HG03432 (cell line): ENCODE data around the gene THBD.
A peak's percentile ranks its signal among the peaks of the same experiment; 100 is the strongest.

Experiments used
- ATAC-seq: cut with Tn5 transposase; IDR thresholded peaks from one replicate; pipeline ENCODE4 v1.9.1; 2021; ENCODE audit warnings: mild to moderate bottlenecking, moderate library complexity; ENCODE audit not compliant: unreplicated experiment

THBD gene

DNA sequence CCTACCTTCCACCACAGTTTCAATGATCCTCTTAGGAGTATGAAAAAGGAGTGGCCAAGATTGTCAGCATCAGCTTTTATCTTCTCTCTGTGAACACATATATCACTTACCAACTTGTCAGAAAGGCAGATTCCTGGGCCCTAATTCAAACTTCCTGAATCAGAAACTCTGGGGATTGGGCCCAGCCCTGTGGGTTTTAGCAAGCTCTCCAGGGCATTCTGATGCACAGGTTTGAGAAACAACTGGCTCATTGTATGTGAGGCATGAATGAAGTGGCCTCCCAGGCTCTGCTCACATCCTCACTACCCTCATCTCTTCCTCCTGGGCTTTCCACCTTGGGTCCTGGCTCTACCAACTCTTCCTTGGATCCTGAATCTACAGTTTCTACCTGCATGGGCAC, 13.2 kb upstream of the THBD start:
- no peak for ATAC-seq

DNA sequence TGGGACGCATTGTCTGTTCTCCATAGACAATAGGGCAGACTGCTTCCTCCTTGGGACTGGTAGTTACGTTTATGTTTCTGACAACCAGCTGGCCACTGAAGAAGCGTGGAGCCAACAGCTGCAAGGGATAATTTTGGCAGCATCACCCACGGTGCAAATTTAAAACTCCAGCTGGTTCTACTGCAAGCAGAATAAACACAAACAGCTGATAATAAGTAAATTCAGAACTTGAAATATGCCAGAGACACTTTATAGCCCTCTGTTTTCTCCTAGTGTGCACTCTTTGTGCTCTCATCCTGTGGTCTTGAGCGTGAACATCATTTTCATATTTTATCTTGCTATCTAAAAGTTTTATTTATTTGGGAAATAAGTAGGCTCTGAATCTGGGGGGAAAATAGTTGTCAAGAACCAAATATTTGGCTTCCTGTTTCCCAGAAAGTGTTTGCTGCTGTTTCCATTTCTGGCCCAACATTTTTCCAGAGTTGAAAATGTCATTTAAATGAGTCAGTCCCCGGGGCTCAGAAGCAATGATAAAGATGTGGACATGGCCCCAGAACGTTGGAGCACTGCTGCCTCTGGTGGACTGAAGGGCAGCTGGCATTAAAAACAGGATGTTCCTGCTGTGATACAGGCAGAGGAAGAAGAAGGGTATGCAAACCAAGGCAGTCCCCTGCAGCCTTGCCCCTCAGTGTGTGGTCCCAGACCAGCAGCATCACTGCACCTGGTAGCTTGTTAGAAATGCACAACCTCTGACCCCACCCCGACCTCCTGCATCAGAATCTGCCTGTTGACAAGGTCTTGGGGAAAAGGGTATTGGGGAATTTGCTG, 12.5 kb upstream of the THBD start:
- no peak for ATAC-seq

DNA sequence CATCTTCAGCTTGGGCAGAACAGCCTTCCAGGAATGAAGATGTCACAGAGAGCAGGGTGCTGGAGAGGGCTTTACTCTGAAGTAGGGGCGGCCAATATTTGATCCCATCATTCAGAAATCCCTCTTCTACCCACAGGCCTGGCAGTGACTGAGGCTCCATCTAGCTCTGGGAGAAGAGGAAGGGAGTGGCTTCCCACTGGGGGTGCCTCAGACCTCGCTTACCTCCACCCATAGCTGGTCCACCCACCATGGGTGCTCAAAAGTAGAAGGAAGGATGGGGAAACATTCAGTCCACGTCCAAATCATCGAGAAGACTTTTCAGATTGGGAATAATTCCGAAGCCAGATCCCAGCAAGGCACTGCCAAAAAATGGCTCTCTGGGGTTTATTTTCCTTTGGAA, 11.8 kb upstream of the THBD start:
- no peak for ATAC-seq

DNA sequence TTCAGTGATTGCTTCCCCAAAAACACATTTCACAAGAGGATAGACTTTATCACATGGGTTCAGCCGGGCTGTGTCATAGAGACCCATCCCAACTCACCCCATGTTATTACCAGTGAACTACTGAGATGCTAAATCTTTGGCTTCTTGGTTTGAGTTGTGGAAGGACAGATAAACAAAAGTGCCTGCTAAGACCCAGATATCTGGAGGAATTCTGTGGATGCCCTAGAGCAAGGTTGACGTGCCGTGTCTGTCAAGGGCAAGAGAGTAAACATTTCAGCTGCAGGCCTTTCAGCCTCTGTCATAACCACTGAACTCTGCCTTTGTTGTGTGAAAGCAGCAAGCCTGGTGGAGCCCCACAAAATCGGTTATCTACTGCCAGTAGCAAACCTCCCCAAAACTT, 11.2 kb upstream of the THBD start:
- ATAC-seq: no peak

DNA sequence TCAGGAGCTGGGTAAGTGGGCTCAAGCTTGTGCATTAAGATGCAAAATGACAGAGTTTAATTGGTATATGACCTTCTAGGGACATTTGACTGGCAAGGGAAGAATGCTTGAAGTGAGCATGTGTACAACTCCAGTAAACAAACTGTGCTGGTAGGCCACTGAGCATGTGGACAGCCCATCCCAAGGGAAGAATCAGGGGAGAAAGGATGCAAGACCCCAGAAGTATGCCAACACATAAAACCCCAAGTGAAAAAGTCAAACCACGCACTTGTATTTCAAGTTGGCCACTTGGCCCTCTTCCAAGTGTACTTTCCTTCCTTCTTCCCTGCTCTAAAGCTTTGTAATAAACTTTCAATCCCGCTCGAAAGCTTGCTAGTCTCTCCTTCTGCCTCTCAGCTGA, 10.4 kb upstream of the THBD start:
- ATAC-seq: no peak

DNA sequence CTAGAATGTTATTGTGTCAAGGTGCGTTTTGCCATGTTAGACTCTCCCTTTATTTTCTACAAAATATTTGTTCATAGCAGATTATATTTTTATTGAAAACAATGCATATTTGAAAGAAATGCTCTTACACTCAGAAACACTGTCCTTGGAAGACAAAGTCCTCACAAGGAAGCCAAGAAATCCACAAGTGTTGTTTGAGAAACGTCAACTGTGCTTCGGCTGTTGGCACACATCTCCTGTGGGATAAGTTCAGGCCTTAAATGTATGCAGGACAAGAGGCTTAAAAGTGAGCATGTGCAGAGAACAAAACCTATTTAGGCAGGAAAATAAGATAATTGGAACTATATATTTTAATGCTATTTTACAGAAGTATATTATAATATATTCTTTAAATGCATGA, 9.5 kb upstream of the THBD start:
- no peak for ATAC-seq

DNA sequence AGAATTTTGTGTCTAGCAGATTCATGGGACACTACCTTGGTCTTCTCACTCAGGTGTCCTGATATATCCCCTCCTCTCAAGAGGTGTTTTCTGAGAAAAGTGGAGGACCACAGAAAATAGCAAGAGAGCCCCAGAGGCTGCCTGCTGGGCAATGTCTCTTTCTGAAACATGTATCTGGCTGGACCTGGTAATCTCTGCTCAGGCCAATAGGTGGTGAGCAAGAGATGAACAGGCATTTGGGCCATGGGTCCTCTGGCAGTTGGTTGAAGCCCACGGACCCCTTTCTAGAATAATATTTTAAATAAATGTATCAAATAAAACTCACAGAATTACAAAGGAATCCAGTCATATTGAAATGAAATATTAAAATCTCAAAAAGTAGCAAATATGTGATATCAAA, 8.8 kb upstream of the THBD start:
- ATAC-seq: no peak

DNA sequence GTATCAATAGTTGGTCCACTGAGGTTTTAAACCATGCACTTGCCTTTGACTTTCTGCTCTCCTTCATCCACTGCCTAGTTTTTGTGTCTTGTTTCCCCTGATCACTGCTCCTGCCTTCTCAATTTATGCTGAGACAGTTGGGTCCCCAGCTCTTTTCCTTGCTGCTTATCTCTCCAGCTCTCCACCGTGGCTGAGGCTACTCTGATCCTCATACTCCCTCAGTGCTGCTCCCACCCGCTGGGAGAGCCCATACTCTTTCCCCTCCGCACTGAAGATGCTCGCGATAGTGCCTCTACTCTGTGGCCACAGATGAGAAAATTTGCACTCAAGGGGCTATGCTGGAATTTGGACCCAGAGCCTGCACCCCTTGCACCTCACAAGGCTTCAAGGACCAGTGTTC, 3.4 kb upstream of the THBD start:
- ATAC-seq: no peak

DNA sequence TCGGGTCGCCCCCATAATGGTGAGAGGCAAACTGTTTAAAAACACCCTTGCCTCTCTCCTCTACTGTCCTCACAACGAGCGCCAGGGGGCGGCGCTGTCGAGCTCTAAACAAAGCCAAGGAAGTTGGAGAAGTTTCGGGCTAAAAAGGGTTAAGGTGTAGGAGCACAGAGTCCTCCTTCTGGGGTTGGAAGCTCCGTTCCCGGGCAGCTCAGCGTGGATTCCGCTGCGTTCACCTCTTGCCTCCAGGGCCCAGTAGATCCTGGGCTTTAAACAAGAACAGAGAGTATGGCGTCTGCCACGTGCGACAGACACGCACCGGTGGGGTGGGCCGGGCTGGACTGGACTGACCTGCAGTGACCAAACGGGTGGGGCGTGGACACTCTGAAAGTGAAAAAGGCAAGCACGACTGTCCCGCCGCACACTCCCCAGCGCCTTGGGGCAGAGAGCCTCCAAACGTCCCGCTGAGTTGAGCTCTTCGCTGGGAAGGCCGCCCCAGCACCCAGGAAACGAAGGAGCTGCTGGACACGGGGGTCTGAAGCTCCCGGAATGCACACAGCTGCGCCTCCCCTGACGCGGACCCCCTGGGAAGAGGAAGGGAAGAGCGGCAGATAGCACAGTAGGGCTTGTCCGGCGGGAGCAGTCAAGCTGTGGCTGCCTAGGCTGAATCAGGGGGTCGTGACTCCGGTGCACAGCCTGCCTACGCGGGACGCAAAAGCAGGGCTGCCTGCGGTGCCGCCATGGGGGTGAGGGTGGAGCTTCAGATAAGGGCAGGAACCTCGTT, 1.6 kb upstream of the THBD start:
- ATAC-seq: no peak

DNA sequence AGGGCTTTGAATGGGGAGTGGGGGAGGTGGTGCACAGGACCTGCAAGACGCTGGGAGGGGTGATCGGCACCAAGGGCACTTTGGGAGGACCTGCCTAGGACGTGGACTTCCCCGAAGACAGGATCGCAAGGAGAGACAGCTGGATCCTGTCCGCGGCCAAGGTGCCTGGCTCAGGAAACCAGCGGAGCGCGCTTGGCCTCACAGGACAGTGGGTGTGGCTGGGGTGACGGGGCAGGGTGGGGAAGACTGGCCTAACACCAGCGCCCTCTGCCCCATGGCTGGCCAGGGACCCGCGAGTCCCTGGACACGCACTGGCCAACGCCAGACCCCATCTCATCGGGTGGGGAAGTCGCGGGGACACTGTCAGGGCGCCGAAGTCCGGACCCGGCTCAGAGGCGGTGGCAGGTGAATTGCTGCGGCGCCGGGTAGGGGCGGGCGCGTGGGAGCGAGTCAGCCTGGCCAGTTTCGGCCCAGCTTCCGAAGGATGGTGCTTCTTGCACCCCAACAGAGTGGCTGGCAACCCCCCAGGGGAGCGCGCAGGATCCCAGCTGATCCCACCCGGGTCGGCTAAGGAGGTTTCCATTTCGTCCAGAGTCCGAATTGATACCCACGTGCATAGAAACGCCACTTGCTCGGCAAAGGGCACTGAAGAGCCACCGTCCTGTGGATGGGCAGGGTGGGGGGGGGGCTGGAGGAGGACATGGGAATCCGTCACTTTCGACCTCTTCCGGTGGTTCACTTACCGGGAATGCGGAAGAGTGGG, 785 bp upstream of the THBD start:
- no peak for ATAC-seq

DNA sequence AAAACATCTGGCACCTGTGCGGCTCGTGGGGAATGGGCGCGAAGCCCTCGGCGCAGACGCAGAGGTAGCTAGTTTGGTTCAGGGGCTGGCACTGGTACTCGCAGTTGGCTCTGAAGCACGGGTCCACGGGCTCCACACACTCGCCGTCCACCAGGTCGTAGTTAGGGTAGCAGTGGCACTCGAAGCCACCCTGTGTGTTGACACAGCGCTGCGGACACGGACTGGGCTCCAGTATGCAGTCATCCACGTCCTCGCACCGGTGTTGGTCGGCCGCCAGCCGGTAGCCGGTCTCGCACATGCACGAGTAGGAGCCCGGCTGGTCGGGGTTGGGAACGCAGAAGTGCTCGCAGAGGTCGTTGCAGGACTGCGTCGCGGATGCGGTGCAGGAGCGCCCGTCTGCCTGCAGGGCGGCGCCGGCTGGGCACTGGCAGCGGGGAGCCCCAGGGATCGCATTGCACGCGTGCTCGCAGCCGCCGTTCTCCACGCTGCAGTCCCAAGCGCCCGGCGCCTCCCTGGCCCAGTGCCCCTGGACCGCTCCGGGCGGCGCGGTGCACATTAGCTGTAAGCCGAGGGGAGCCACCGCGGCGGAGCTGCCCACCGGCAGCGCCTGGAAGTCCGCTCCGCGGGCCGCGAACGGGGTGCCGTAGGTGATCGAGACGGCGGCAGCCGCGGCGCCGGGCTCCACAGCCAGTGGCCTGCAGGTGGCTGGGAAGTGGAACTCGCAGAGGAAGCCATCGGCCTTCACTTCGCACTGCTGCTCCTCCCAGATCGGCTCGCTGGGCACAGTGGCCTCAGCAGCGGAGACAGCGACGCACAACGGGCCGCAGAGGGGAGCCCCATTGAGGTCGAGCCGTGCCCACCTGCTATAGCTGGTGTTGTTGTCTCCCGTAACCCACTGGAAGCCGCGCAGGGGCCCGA, 930 bp downstream of the THBD start:
- ATAC-seq: peak; percentile 57

DNA sequence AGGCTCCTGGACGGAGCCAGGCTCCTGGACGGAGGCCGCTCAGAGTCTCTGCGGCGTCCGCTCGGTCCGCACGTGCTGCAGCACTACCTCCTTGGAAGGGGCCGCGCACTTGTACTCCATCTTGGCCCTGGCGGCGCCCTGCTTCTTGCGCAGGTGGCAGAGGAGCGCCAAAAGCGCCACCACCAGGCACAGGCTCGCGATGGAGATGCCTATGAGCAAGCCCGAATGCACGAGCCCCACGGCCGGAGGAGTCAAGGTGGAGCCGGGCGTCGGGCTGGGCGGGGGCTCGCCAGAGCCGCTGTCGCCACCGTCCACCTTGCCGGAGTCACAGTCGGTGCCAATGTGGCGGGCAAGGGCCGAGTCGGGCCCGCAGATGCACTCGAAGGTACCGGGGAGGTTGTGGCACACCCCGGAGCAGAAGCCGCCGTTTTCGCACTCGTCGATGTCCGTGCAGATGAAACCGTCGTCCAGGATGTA, 1.7 kb downstream of the THBD start:
- ATAC-seq: no peak

DNA sequence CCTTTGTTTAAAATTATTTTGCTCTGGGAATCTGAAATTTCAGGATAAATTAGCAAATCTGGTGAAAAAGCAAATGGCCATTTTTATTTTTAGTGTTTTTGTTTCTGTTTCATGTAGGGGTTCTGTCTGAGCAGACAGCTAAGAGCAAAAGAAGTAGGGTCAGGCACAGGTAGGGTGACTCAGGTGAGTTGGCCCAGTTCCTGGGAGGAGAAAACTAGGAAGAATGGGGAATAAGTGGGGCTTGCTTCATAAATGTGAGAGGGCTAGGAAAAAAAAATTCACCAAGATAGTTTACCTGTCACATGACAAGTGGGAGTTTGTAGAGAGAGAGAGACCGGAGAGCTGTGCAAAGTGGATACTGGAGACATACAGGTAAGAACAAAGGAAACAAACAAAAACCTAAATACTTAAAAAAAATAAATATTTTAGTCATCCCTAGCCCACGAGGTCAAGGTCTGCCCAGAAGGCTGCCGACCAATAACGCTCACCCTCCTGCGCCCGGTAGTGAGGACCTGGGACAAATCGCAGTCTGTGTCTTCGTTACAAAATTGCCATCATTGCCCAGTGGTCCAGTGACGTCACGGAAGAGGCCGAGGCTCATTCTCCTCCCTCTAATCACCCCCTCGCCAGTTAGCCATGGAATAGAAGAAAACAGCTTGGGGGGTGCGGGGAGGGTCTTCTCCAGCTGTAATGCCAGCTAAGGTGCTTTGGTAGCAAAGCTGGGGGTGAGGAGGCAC, 2.3 kb downstream of the THBD start:
- ATAC-seq: no peak

DNA sequence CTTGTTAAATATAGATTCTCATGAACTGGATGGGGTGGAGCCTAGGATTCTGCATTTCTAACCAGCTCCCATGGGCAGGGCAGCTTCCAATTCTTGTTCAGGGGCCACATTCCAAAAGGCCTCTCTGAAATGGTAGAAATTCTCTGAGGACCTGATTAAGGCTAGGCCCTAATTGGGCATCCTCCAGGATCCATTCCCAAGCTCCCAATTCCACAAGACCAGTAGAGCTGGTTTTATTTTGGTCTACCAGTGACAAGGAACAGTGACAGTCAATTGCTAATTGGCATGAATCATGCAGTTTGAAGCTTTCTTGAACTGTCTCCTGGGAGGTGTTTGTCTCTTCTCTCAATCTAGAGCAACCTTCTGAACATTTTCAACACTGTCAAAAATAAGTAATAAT, 3.0 kb downstream of the THBD start:
- ATAC-seq: no peak

DNA sequence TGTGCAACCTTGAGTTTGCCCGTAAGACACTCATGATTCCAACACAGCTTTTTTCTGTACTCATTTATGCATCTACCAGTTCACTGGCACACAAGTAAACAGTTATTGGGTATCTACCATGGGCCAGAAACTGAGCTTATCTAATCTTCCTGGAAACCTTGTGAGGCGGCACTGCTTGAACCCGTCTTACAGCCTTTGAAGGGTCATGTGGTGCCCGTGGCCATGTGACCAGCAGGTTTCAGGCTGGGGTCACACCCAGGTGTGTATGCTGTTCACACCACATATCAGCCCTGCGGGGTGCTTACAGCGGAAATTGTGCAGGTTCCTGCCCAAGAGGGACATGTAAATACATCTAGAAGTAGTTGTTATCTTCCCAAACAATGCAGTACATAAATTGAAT, 6.1 kb downstream of the THBD start:
- ATAC-seq: no peak

DNA sequence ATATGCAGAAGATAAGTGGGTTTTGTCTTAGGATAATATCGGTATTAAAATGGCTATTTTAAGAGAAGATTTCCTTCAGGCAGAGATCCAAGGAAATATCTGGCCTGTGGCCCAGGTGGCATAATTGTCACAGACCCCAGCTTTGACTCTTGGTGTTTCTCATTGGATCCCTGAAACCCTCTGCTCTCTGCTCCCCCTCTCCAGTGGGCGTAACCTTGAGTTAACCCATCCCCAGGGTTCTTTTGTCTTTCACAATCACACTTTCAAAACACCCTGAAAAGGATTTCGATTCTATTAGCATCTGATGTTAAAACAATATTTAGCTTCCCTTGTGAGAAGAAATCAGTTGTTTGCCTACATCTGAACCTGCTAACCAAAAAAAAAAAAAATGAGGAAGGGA, 7.2 kb downstream of the THBD start:
- ATAC-seq: no peak

DNA sequence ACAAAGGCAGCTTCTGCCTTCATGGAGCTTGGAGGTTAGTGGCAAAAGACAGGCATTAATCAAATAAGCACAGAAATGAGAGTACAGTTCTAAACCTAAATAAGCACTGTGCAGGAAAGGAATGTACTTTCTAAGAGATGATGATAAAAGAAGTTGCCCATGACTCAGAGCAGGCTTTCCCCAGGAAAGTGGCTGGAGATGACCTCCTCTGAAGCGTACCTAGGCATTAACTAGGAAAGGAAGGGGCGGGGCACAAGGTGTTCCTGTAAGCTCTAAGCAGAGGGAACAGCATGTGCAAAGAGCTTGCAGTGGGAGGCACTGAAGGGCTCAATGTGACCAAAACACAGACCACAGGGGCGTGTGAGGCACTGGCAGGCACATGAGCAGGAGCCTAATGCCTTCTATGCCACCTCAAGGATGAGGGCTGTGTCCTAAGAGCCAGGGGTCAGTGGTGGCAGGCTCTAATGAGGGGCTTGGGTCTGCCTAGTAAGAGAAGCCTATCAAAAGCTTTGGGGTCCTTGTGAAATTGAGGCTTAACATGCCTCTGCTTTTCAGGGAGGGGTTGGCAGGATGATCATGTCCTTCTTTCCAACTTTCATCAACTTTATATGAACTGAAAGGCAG, 9.5 kb downstream of the THBD start:
- no peak for ATAC-seq

DNA sequence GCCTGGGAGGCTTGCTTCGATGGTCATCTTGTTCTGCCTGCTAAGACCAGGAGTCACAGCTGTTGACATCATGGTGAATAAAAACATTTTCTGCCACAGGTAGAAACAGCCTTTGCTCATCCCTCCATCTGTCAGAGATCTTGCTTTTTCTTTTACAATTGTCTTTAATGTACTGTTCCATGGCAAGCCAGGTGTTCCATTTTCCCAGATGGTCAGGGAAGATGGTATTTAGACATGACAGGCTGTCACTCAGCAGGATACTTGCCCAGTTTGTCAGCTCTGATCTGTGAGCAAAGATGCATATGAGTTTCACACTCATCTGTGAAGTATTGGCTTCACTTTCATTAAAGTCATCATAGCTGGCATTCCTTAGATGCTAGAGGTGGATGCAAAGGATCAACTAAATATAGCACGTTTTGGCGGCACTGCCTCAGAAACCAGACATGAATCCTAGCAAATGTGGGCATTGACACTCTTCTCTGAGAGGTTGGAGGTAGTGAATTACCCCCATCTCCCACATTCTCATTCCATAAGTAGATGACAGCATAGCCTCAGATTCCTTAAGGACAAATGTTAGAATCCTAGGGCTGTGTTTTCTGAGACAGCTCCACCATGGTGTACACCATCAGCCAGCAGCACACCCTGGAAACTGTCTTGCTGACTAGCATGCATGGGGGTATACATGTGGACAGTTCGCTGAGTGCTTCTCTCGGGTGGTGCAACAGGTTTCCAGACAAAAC, 10.2 kb downstream of the THBD start:
- no peak for ATAC-seq

DNA sequence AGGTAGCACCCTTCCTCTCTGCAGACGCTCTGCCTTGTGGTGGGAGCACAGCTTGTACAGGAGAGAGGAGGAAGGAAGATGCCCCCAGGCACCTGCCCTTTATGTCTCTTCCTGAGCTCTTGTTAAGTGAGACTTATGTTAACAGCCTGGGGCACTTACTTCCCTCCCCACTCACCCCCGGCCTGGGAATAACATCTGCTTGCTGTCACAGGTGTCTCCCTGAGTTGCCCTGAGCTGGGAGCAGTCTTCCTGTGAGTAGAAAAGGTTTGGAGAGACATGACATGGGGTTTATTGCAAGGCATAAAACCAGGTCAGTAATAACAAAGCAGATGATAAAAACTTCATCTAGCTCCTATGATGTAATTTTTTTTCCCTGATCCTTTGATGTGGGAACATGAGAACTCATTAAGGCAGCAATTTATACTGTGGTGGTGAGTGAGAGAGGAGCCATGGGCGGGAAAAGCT, 12.4 kb downstream of the THBD start:
- no peak for ATAC-seq
